ENCODE measurements around the gene PDLIM1. TPM values are rescaled to one million over a fixed set of nuclear protein-coding genes. Genes with fewer than 3 reads are reported as not detected.
A peak's percentile ranks its signal among the peaks of the same experiment; 100 is the strongest.

The PDLIM1 gene, protein sequence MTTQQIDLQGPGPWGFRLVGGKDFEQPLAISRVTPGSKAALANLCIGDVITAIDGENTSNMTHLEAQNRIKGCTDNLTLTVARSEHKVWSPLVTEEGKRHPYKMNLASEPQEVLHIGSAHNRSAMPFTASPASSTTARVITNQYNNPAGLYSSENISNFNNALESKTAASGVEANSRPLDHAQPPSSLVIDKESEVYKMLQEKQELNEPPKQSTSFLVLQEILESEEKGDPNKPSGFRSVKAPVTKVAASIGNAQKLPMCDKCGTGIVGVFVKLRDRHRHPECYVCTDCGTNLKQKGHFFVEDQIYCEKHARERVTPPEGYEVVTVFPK
- total RNA-seq (2016; rRNA removed; fragmentation: Illumina TruSeq; extraction: Trizol), result 123 and 183 TPM in 2 replicates
- 60.3 and 60.8 TPM in 2 replicates for total RNA-seq (2016; cell fraction: cytosol; rRNA removed; fragmentation: Illumina TruSeq; extraction: Trizol; ENCODE audit: low read depth)
- 116 and 166 TPM in 2 replicates for total RNA-seq (2016; cell fraction: insoluble cytoplasmic fraction; rRNA removed; fragmentation: Illumina TruSeq; extraction: Trizol)
- total RNA-seq (2016; cell fraction: membrane; rRNA removed; fragmentation: Illumina TruSeq; extraction: Trizol), result 123 and 134 TPM in 2 replicates
- total RNA-seq (2016; cell fraction: nucleus; rRNA removed; fragmentation: Illumina TruSeq; extraction: Trizol), result 78.1 and 97.1 TPM in 2 replicates
- polyA plus RNA-seq (2011; rRNA removed), result 109 and 119 TPM in 2 replicates
- 149 and 160 TPM in 2 replicates for polyA plus RNA-seq (2011; cell fraction: cytosol; rRNA removed)
- polyA plus RNA-seq (2011; cell fraction: nucleus; rRNA removed), result 55.5 and 63.7 TPM in 2 replicates
- polyA plus RNA-seq (2012), result 173 and 180 TPM in 2 replicates
- 184 TPM in 2 replicates for polyA plus RNA-seq (2016; cell fraction: cytosol; fragmentation: Illumina TruSeq; extraction: Trizol; ENCODE audit: low read depth)
- 383 and 451 TPM in 2 replicates for polyA plus RNA-seq (2016; cell fraction: insoluble cytoplasmic fraction; fragmentation: Illumina TruSeq; extraction: Trizol; ENCODE audit: low read depth)
- polyA plus RNA-seq (2016; cell fraction: membrane; fragmentation: Illumina TruSeq; extraction: Trizol; ENCODE audit: low read depth), result 281 and 307 TPM in 2 replicates
- 213 and 214 TPM in 2 replicates for polyA plus RNA-seq (2016; cell fraction: nucleus; fragmentation: Illumina TruSeq; extraction: Trizol; ENCODE audit: insufficient read depth, low read depth)
- polyA minus RNA-seq (2011; rRNA and poly(A)+ RNA removed; ENCODE audit: low replicate concordance), result 16.6 and 146 TPM in 2 replicates
- 132 and 136 TPM in 2 replicates for polyA minus RNA-seq (2011; cell fraction: cytosol; rRNA and poly(A)+ RNA removed)
- 53.7 and 70.4 TPM in 2 replicates for polyA minus RNA-seq (2011; cell fraction: nucleus; rRNA and poly(A)+ RNA removed)
- percentile 91 among the genes with signal in this experiment for Bru-seq, nascent RNA
- BruChase-seq, experiment 1, labeled RNA remaining after a 6-hour chase, result percentile 83 among the genes with signal in this experiment
- percentile 80 among the genes with signal in this experiment for BruChase-seq, experiment 2, labeled RNA remaining after a 2-hour chase
- long read RNA-seq, experiment 1, transcript PDLIM1-202 (6 exons, 850 nt), result minor isoform, 9 of 384 reads
- long read RNA-seq, experiment 1, transcript PDLIM1-201 (7 exons, 1,452 nt), result major isoform, 334 of 384 reads
- long read RNA-seq, experiment 1, partial matches to known transcripts, result 15 of 384 reads
- long read RNA-seq, experiment 1, other reads (novel, unspliced or antisense), result 25 of 384 reads
- long read RNA-seq, experiment 2, transcript PDLIM1-202 (6 exons, 850 nt), result minor isoform, 8 of 497 reads
- long read RNA-seq, experiment 2, transcript PDLIM1-204 (2 exons, 453 nt), result minor isoform, 7 of 497 reads
- long read RNA-seq, experiment 2, transcript PDLIM1-201 (7 exons, 1,452 nt), result major isoform, 379 of 497 reads
- long read RNA-seq, experiment 2, partial matches to known transcripts, result 38 of 497 reads
- long read RNA-seq, experiment 2, other reads (novel, unspliced or antisense), result 65 of 497 reads

DNA sequence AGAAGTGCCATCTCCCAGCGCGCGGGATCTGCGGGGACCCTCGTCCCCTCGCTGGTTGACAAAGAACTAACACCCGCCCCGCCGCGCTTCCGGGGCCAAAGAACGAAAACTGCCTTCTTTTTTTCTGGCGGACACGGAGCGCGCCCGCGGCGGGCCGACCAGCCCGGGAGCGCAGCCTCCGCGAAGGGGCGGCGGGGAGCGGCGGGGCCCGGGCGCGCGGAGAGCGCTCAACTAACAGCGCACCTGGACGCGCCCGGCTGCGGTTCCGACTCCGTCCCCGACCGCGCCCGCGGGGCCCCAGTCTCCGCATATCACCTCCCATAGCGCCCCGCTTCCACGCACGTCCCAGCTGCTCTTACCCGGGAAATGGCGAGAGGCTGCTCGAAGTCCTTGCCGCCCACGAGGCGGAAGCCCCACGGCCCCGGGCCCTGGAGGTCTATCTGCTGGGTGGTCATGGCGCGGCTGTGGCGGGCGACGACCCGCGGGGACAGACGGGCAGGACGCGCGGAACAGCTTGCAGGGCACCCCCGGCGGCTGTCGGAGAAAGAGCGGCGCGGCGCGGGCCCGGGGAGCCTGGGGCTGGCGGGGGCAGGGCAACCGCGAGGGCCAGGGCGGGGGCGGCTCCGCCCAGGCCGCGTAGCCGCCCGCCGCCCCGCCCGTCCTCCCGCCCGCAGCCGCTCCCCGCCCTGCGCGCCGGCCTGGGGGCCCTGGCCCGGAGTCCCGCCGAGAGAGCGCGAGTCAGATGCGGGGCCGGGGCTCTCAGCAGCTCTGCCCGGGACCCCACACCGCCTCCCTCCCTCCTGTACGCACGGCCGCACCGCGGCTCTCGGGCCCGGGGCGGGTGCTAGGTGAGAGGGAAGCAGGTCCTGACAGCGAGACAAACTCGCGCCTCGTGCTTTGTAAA, at the start of gene PDLIM1:
Gene PDLIM1 (minus strand): TSS at position 543 of the 904 bp plus-strand sequence. CDS start 88 bp downstream, at position 455.
- Histone ChIP-seq H3K4me3 (replicated peaks in 1 of 3; ENCODE audit: insufficient read depth in 1 of 3, low read depth in 2 of 3, low read length in 3 of 3) (peak within 1 kb of the TSS; percentile 77 to 89 (median 88)), H3K27ac (ENCODE audit: extremely low read length, insufficient read depth, low read length) (peak within 1 kb of the TSS; percentile 83), H2AFZ (ENCODE audit: low read length) (no peak within 1 kb of the TSS), H3K27me3 (ENCODE audit: control insufficient read depth in 1 of 2, insufficient read depth in 2 of 2, low read length in 2 of 2) (no peaks in the 10 kb centered on the region), H3K4me1 (ENCODE audit: insufficient read depth, low read length) (peaks cover 57% of the 10 kb centered on the region), H3K9ac (ENCODE audit: insufficient read depth, low read depth, low read length) (peak within 1 kb of the TSS; percentile 96), H3K4me2 (ENCODE audit: low read depth, low read length) (peak within 1 kb of the TSS; percentile 82), H3K79me2 (ENCODE audit: insufficient read depth, low read length) (peaks cover 48% of the 10 kb centered on the region), H3K9me3 (ENCODE audit: low read length) (no peaks in the 10 kb centered on the region), H4K20me1 (ENCODE audit: insufficient read depth, low read length) (peaks cover 7% of the 10 kb centered on the region; the same call in 1 of the 2 replicates), H3K36me3 (replicated peaks in 1 of 2; ENCODE audit: control insufficient read depth in 1 of 2, insufficient read depth in 2 of 2, low read length in 2 of 2) (peaks cover 0 to 4% of the 10 kb centered on the region in 2 experiments; a peak in 1 of 5 replicates)
- WGBS (ENCODE audit: low lambda C conversion rate), result 22% methylated on average over 7 of the region's 119 CpGs
- ChIA-PET CTCF (ENCODE audit: low intra/inter-chr PET ratio, low total read pairs) (interaction anchor here (2.3 kb wide), 1 partner anchor 44 kb away, joined by 10 read pairs; no protein-coding TSS in a partner anchor), POLR2A (interaction anchor here (0.6 to 4.7 kb wide), 2 partner anchors 12 to 157 kb away, joined by 3 to 41 read pairs; no protein-coding TSS in a partner anchor)
- DNase-seq (ENCODE audit: low spot score) (peak; percentile 55), FAIRE-seq (no peak), ATAC-seq (peak; percentile 92)
- intact Hi-C loops (cut with micrococcal nuclease; ENCODE audit: unreplicated experiment), result loop anchor here (1.0 to 5.0 kb wide), 2 partner anchors 44 to 57 kb away; no protein-coding TSS in a partner anchor
- no TSS peak for BruUV-seq (replicated peaks)
- in situ Hi-C loops (cut with HindIII; ENCODE audit: extremely low pct_ligation_motif_present, low pct_unique_long_range_greater_than_20kb), result loop anchor here (5.0 kb wide), 1 partner anchor 43 kb away; no protein-coding TSS in a partner anchor
- peak; percentile 83; the same call in 1 of the 2 replicates for TF ChIP-seq ARNT2 (CRISPR knock-in tag; IDR thresholded peaks at IDR 0.05; ENCODE audit: low read depth)
- TF ChIP-seq ERF (CRISPR knock-in tag; IDR thresholded peaks at IDR 0.05), result peak; percentile 38
- TF ChIP-seq, protein P1, sequence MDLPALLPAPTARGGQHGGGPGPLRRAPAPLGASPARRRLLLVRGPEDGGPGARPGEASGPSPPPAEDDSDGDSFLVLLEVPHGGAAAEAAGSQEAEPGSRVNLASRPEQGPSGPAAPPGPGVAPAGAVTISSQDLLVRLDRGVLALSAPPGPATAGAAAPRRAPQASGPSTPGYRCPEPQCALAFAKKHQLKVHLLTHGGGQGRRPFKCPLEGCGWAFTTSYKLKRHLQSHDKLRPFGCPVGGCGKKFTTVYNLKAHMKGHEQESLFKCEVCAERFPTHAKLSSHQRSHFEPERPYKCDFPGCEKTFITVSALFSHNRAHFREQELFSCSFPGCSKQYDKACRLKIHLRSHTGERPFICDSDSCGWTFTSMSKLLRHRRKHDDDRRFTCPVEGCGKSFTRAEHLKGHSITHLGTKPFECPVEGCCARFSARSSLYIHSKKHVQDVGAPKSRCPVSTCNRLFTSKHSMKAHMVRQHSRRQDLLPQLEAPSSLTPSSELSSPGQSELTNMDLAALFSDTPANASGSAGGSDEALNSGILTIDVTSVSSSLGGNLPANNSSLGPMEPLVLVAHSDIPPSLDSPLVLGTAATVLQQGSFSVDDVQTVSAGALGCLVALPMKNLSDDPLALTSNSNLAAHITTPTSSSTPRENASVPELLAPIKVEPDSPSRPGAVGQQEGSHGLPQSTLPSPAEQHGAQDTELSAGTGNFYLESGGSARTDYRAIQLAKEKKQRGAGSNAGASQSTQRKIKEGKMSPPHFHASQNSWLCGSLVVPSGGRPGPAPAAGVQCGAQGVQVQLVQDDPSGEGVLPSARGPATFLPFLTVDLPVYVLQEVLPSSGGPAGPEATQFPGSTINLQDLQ (CRISPR knock-in tag; IDR thresholded peaks at IDR 0.05), result no peak
- no peak for TF ChIP-seq HDAC6 (IDR thresholded peaks at IDR 0.05; ENCODE audit: low read depth, low read length)
- TF ChIP-seq NRL (CRISPR knock-in tag; IDR thresholded peaks at IDR 0.05; ENCODE audit: borderline replicate concordance), result no peak
